ENCODE results near the gene ARF6. TPM values are rescaled to one million over a fixed set of nuclear protein-coding genes. Genes with fewer than 3 reads are reported as not detected.

The ARF6 gene
- total and polyA plus RNA-seq, 10 of the 15 experiments (the other 5 are each of a cell fraction or from before 2014, with no cell fraction given): 46.8 to 128 (median 71.9) TPM

DNA sequence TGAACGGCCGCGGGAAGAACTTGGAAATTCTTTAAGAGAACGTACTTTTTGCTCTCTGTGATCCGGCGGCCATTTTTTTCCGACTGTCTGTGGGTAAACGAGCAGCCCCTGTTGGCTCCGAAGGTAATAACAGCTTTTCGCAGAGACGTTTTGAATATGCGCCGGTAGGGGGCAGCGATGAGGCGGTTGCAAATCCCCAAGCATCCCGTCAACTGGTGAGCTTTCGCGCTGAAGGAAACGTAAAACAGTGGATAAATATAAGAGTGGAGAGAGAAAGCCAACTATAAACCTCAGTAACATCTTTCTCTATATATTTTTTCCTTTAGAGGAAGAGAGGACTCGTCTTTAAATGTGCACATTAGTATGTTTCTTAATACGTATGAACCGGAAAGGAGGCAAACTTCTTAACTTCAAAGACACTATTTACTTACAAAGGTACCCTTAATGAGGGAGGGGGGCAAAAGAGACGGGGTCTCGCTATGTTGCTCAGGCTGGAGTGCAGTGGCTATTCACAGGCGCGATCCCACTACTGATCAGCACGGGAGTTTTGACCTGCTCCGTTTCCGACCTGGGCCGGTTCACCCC lies 30.7 kb upstream of the ARF6 start (continued):
- TF ChIP-seq SKIL (IDR thresholded peaks at IDR 0.05; ENCODE audit: low read depth, poor library complexity, severe bottlenecking) (peak; percentile 27), TCF7 (IDR thresholded peaks at IDR 0.05; ENCODE audit: borderline replicate concordance) (peak; percentile 73; the same call in 1 of the 2 replicates), CREM (IDR thresholded peaks at IDR 0.05; ENCODE audit: low read depth) (peak; percentile 73), YY1 (IDR thresholded peaks at IDR 0.05; ENCODE audit: low read depth, low read length) (peak; percentile 99), TARDBP (IDR thresholded peaks at IDR 0.05; ENCODE audit: borderline replicate concordance) (peak; percentile 80; the same call in 1 of the 2 replicates), MTA3 (IDR thresholded peaks at IDR 0.05; ENCODE audit: borderline replicate concordance, low read length) (no peak; the same call in 1 of the 2 replicates), ZNF24 (IDR thresholded peaks at IDR 0.05) (peak; percentile 95), NFYA (IDR thresholded peaks at IDR 0.05; ENCODE audit: borderline replicate concordance, low read depth, low read length) (peak; percentile 25; the same call in 1 of the 2 replicates), SMARCA5 (IDR thresholded peaks at IDR 0.05) (peak; percentile 99), ETV6 (conservative IDR thresholded peaks at IDR 0.05 in 1 of 2, IDR thresholded peaks at IDR 0.05 in 1 of 2; ENCODE audit: borderline replicate concordance in 1 of 2, low read depth in 1 of 2) (no peak; a peak in 1 of 4 replicates), ZNF592 (IDR thresholded peaks at IDR 0.05) (peak; percentile 95), NKRF (conservative IDR thresholded peaks at IDR 0.05) (peak; percentile 42), EZH2 (IDR thresholded peaks at IDR 0.05; ENCODE audit: borderline replicate concordance, control insufficient read depth, low read depth, low read length) (no peak), E2F8 (IDR thresholded peaks at IDR 0.05; ENCODE audit: low read depth, partially characterized antibody) (peak; percentile 73), BCL11A (IDR thresholded peaks at IDR 0.05; ENCODE audit: low read depth, low read length) (0 out of 2 replicates have a peak, but pooled peaks have one; percentile 24), ZNF217 (IDR thresholded peaks at IDR 0.05) (peak; percentile 91), JUNB (IDR thresholded peaks at IDR 0.05) (no peak; the same call in 1 of the 2 replicates), CREB1 (IDR thresholded peaks at IDR 0.05; ENCODE audit: low read depth) (peak; percentile 59; the same call in 1 of the 2 replicates), RAD51 (IDR thresholded peaks at IDR 0.05) (peak; percentile 29; the same call in 1 of the 2 replicates)
